Eye (tissue), 1 donor: ENCODE measurements around the gene DEPDC5.

Source experiments
- DNase-seq: peaks from one replicate; pipeline ENCODE4 v3.0.0-alpha.2; 2015

Gene DEPDC5

DNA sequence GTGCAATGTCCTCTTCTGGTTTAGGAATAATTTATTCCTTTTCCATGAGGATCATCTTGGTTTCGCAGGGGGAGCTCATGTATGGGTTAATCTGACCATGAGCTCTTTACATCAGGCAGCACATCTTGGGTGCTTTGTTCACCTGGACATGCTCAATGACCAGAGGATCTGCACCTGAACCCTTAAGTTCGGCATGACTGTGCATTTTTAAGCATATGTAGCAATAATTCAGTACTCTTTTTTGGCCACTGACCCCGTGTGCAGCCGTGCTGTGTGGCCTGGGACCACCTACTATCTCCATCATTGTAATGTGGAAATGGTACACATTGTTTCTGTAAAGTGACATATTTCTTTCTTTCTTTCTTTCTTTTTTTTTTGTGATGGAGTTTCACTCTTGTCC lies 62.9 kb downstream of the DEPDC5 start:
- no peak for DNase-seq

DNA sequence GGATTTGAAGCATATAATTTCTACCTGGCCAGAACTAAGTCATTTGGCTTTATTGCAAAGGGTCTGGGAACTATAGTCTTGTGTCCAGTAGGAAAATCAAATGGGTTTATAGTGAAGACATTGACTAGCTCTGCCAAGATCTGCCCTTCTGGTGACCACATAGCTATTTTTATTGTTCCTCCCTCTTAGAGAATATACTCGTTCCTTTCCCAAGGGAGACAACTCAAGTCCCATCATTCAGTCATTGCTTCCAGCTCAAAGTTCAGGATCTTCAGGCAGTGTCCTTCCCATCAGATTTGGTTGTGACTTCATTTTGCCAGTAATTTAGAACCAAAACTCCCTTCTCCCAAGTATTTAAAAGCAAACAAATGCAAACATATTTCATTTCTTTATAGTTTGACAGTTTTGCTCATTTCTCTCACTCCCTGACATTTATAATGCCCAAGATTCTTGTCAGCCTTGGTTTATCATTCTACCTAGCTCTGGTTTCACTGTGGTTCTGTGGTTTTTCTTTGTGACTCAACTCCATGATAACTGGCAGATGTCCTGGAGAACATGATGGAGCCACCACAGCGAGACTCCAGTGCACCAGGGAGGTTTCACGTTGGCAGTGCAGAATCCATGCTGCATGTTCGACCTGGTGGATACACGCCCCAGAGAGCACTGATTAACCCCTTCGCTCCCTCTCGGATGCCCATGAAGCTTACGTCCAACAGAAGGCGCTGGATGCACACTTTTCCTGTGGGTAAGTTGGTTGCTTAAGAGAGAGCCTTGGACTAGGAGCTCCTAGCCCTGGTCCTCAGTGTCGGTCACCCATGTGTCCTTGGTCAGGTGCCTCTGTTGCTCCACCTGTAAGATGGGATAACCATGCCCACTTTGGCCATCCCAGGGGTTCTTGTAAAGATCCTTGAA lies 64.9 kb downstream of the DEPDC5 start:
- DNase-seq, result no peak

DNA sequence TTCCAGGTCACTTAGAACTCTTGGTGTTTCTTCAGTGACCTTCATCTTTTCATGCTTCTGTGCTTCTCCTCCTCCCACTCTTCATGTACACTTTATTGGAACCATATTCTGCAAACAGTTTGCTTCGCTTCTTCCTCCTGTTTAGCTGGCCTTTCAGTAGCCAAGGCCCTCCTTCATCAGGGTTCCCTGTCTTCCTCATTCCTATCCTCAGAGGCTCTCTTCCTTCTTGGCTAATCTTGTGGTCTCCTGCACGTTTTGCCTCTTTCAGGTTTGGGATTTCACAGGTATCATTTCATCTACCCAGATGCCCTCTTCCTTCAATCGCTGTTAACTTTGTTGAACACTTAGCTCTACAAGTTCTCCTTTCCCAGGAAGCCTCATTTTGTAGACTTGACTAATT lies 66.8 kb downstream of the DEPDC5 start:
- no peak for DNase-seq

DNA sequence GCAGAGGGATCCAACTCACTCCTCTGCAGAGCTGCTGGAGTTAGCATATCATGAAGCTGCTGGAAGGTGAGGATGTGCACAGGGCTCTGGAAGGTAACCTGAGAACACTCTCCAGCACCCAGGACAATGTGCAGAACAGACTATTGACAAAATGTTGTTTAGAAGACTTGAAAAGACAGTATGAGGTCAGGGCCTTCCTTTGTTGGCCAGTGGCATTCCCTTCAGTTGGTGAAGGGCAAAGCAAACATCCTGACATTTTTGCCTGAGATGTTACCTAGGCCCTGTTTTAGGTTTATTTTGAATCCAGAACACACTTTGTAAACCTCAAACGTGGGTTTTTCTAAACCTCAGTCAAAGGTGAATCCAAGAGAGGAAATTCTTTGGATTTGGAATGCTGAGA lies 67.8 kb downstream of the DEPDC5 start:
- no peak for DNase-seq

DNA sequence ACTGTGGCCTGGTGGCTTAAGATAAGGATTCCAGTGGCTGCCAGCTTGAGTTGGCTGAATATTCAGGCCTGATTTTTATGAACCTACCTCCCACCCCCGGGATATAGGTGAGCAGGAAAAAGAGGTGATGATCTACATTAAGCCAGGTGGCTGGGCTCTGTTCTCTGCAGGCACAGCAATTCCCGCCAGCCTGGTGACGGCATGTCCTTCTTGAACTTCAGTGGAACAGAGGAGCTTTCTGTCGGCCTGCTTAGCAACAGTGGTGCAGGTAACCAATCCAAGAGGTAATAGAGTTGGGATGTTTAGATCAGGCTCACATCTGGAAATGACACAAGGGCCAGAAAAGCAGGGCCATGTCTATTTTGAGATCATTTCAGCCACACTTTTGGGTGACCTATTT lies 68.7 kb downstream of the DEPDC5 start:
- DNase-seq, result no peak

DNA sequence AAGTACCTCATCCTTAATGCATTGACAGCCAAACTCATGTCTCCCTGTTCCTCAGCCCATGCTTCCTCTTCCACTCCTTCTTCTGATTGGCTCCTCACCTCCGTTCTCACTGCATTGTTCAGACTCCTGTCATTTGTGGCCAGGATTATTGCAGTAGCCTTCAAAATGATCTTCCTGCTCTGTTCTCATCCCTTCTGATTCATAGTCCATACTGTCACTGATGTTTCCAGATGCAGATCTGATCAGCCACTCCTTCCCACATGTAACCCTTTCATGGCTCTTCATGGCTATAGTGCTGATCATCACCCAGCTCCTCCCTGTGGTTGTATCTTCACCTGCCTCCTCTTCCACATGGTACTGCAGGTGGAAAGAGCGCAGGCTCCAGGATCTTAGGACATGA lies 71.7 kb downstream of the DEPDC5 start:
- no peak for DNase-seq

DNA sequence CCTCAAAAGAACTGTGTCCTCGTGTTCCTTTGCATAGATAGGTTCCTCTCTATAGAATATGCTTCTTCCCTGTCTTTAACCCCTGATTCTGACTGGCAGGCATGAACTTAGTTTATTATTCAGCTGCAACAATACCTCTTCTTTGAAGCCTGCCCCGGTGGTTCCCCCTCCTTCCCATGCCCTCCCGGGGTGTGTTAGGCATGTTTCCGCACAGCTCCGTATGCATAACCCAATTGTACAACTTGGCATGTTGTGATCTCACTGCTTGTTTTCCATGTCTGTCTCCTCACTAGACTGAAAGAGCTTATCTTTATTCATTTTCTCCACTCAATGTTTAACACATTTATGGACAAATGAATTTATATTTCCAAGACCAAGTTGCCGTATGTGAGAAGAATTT lies 72.6 kb downstream of the DEPDC5 start:
- peak; percentile 21 for DNase-seq

DNA sequence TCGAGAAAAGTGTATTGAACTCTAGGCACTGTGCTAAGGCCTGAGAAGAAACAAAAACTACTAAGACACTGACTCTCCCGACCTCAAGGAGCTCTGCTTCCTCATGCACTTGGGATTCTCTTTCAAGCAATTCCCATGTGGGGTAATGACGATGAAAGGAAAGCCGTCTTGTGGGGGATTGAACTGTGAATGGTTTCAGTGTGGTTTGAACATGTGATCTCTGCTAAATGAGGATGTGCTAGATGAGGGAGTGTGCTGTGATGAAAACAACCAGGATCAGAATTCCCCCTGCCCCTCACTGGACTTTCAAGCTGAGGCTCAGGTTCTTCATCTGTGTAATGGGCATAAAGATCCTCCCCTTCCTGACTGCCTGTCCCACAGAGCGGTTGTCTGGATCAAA lies 74.9 kb downstream of the DEPDC5 start:
- no peak for DNase-seq

DNA sequence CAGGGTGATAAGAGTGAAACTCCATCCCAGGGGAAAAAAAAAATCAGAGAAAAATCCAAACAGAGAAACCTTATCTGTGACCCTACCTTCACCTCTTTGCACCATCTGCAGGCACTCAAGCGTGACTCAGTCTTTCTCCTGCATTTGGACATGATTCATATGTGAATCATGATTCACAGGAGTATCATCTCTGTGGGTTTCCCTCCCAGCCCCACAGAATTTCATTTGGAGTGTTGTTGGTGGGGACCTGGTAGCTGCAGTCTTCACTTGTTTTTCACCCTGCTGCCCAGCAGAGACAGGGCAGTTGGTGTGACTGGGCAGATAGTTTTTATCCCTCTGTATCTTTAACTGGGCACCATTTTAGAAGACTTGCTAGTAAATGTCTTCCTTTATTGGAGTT lies 75.7 kb downstream of the DEPDC5 start:
- DNase-seq, result no peak

DNA sequence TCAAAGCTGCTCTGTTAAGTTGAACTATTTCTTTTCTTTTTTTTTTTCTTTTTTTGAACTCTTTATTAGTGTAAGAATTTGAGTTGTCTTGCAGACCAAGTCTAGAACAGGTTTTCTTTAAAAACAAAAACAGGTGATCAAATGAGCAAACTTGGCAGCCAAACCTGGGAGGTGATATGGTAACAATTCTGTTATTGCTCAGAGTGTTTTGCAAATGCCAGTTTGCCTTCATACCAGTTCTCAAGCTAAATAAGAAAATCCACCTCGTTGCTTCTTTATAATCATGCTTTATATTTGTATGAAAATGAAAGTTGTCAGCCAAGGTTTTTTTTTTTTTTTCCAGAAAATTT lies 76.9 kb downstream of the DEPDC5 start:
- no peak for DNase-seq

DNA sequence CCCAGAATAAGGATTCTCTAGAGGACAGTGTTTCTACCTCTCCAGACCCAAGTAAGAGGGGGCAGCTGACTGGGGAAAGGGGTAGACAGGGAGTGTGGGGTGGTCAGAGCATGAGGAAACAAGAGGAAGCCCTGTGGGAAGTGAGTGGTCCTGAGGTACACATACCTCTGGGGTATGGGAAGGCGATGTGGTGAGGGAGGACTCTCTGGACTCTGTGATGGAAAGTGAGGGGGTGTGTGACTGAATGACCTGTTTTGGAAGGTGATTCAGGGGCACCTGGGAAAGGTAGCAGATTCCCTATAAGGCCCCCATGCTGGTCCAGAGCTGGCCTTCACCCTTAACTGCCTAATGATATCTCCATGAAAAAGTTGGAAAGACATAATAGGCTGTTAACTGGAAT lies 80.1 kb downstream of the DEPDC5 start:
- DNase-seq, result no peak

DNA sequence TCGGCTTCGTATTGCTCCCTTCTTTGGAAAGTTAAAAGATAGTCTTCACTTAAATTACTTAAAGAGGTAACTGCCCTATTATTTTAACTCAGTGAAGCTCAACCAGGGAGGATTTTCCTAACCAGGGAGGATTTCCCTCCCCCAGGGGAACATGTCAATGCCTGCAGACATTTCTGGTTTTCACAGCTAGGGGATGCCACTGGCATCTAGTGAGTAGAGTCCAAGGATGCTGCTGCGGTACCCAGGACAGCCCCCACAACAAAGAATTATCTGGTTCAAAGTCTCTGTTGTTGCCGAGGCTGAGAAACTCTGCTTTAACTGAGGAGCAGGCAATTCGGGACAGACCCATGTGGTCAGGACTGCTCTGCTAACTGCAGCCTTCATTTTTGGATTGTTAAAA lies 82.2 kb downstream of the DEPDC5 start:
- DNase-seq, result no peak

DNA sequence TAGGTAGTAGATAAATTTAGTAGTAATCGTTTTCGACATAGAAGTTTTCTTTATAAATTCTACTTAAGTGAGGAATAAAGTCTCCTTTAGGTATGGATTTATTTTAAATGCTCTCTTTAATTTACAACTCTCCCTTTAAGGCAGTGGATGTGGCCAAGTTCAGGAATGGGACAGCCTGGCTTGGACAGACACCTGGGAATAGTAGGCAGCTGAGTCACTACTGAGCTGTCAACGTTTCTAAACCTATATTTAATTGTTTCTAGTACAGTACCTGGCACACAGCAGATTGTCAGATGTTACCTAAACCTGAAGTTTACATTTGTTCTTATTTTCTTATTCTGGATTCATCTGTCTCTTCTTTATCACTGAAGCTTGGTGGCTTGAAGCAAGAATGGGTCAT lies 85.1 kb downstream of the DEPDC5 start:
- DNase-seq, result no peak

DNA sequence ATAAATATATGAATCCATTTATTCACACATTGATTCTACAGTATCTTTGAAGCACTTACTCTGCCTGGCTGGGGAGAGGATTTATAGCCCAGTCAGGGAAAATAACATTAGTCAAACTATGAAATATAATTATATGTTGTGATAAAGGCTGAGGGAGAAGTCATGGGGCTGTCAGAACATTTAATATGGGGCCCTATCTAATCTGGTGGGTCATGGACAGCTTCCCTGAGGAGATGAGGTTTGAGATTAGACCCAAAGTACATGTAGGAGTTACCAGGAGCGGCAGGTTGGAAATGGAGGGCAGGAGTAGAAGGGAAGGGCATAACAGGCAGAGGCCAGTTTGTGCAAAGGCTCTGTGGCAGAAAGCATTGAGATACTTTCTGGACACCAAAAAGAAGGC lies 86.2 kb downstream of the DEPDC5 start:
- DNase-seq, result no peak

DNA sequence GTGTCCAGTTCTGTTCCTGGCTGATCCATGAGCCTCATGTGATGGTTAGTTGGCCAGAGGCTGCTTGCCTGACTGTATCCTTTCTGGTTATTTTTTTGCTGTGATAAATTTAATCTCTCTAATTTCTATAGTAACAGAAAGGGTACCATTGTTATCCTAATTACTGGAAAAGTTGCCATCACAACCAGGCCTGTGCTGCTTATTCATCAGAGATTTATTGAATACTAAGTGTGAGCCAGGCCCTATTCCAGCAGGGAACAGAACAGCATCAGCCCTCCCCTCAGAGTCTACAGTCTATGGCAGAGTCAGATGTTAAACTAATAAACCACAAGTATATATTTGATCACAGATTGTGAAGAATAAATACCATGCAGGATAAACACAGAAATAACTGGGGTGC lies 86.8 kb downstream of the DEPDC5 start:
- no peak for DNase-seq

DNA sequence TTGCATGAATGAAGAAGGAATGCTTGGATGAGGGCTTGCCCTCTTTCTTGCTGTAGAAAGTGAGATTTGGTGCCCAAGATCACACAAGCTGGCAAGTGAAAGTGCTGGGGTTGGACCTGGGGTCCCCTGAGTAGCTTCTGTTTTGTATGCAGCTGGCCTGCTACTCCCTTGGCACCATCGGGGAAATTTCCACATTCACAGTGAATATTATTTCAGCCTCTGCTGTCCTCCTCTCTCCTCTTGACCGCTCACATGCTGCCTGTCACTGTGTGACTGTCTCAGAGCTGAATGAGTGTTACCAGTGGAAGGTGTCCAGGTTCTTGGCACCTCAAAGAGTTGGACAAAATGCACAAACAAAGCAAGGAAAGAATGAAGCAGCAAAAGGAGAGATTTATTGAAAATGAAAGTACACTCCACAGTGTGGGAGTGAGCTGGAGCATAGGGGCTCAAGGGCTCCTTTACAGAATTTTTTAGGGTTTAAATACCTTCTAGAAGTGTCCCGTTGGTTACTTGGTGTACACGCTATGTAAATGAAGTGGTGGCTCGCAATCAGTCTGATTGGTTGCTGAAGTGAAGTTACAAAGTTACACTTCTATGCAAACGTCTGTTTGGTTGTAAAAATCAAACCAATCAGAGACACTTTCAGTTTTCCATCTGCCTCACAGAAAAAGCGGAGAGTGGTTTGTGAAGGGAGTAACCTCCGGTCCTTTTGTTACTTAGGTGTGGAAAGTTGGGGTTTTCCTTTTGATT lies 87.4 kb downstream of the DEPDC5 start:
- no peak for DNase-seq

DNA sequence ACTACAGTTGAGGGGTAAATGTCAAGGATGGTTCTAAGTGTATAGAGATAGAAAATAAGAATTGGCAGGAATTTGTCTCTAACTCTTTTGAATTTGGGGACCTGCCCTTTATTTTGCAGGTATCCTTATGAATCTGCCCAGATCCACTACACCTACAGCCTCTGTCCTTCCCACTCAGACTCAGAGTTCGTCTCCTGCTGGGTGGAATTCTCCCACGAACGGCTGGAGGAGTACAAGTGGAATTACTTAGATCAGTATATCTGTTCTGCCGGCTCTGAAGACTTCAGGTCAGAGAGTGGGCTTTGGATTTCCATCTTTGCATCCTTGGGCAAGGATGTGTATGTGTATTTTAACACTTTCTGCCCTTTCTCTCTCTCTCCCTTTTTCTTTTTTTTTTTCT lies 89.7 kb downstream of the DEPDC5 start:
- DNase-seq, result no peak

DNA sequence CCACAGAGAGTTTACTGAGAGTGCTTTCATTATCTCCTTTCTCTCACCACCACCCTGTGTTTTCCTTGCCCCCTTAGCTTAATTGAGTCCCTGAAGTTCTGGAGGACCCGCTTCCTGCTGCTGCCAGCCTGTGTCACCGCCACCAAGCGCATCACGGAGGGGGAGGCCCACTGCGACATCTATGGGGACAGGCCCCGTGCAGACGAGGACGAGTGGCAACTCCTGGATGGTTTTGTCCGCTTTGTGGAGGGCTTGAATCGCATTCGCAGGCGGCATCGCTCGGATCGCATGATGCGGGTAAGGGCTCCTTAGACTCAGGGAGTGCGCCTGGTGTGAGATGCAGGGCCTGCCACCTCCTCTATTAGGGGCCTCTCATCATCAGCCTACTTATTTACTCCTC lies 91.1 kb downstream of the DEPDC5 start:
- DNase-seq, result no peak

DNA sequence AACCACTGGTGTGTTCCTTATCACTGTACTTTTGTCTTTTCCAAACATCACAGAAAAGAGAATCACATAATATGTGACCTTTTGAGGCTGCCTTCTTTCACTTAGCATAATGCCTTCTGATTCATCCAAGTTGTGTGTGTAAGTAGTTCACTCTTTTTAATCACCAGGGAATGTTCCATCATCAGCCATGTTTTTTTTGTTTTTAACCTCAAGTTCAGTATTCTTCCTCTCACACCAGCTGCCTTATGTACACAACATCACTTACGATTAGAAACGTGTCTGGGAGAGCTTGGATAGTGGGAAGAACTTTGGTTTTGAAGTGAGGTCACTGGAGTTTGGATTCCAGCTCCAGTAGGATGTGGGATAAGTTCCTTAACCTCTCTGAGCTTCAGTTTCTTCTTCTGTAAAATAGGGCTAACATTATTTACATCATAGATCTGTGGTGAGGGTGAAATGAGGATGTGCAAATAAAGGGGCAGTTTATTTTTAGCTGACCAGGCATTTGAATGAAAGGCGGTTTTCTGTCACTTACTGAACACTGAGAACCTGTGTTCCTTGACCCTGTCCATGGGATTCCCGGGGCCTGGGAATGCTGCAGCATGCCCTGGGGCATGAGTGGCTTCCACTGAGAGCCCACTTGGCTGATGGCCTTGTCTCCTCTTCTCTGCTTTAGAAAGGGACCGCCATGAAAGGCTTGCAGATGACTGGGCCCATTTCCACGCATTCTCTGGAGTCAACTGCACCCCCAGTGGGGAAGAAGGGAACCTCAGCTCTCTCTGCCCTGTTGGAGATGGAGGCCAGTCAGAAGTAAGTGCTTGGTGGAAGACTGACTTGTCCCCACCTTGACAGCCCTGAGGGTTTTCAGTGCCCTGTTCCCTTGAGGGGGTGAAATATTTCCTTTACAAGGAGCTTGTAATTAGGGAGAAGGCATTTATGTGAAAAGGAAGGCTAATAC lies 92.6 kb downstream of the DEPDC5 start:
- no peak for DNase-seq

DNA sequence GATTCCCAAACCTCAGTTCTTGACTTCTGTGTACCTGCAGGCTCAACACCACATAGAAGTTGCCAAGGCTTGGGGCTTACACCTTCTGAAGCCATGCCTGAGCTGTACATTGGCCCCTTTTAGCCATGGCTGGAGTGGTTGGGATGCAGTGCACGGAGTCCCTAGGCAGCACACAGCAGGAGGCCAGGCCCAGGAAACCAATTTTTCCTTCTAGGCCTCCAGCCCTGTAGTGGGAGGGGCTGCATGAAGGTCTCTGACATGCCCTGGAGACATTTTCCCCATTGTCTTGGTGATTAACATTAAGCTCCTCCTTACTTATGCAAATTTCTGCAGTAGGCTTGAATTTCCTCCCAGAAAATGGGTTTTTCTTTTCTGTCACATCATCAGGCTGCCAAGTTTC lies 94.6 kb downstream of the DEPDC5 start:
- no peak for DNase-seq

DNA sequence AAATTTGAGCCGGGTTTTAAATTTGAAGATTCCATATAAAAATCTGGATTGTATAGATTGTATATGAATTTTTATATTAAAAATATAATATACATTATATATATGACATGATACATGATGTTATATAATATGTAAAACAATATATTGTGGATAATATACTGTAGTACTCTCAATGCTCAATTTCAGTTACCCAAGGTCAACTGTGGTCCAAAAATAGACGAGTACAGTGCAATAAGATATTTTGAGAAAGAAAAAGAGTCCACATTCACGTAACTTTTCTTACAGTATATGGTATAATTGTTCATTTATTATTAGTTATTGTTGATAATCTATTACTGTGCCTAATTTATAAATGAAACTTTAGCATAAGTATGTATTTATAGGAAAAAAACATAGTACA lies 96.3 kb downstream of the DEPDC5 start:
- no peak for DNase-seq

DNA sequence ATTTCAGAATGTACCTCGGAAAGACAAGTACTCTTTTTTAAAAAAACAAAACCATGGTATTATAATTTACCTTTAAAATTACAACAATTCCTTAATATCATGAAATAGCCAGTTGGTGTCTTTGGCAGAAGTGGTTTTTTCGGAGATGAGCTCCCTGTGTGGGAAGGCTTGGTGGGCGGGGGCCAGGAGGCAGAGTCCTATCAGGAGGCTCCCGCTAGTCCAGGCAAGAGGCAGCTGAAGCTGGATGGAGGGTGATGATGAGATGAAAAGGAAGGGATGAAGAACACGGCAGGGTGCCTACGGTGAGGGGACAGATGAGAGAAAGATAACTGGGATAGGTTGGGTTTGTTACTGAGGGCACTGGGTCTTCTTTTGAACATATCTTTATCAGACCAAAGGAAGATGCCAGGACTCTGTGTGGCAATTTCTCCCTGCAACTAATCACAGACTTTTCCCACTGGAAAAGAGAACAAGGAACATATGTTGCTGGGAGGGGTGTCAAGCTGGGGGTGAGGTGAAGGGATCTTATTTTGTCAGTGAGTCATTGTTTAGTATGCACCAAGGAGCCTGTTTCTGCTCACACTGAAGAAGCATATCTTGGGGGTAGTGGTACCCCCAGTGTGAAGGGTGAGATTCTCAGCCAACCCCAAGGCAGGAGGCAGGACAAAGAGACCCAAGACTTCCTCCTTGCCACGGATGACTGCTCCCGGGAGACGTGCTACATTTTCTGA lies 99.0 kb downstream of the DEPDC5 start:
- no peak for DNase-seq
